ENCODE measurements around the gene TMEM233. TPM values are rescaled to one million over a fixed set of nuclear protein-coding genes. Genes with fewer than 3 reads are reported as not detected.
A peak's percentile ranks its signal among the peaks of the same experiment; 100 is the strongest.

Gene TMEM233
- total RNA-seq, 1 donor from 2014 or later = 0.34 TPM

DNA sequence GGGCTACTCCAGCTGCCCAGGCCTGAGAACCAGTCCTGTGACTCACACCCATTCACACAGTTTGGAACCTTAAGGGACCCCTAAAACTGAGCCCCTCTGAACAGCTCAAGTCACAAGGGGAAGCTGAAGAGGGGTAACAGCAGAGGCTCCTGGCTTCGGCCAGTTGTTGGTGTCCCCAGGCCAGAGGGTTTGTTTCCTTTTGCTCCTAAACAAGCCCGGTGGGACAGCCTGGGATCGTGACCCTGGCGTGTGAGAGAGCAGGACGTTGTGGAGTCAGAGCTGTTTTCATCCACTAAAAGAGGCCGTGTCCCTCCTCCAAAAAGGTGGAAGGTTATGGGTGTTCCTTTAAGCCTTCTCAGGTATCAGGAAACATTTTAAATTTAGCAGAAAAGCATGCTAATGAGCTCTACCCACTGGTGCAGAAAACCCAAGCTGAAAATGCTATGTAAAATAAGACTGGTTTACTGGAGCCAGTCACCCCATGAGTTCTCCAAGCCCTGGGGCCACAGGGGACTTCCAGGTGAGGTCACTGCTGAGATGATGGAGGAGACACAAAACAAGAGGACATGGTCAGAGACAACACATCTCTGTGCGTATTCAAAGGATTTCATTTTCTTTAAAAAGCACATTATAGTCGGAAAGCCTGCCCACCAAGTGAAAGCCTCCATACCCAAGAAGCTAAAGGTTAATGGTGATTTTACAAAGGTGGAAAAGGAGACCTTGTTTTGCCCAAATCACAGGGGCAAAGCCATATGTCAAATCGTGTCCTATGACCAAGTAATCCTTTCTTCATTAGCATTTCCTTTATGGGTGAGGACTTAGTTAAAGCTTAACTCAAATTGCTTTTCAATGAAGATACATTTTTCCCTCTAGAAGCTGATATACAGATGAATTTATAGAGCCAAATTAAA is 88.4 kb downstream of the TMEM233 start:
- DNase-seq = no peak

DNA sequence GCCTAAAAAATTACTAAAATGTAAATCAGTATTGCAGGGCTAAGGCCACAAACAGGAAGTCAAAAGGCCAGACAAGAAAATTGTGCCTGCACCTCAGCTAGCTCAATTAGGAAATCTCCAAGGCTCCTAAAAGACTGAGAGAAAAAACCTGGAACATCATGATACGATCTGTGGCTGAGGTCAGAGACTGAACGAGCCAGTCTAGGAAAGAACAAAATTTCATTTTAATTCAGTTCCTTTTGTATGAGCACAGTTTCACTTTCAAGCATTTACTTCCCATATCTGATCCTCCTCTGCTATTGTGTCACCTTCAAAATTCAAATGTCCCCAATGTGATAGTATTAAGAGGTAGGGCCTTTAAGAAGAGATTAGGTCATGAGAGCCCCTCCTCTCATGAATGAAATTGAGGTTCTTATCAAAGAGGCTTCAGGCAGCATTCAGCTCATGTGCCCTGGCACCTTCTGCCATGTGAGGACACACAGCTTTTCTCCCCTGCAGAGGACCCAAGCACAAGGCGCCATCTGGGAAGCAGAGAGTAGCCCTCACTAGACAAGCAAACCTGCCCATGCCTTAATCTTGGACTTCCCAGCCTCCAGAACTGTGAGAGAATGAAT is 89.2 kb downstream of the TMEM233 start:
- no peak for DNase-seq

DNA sequence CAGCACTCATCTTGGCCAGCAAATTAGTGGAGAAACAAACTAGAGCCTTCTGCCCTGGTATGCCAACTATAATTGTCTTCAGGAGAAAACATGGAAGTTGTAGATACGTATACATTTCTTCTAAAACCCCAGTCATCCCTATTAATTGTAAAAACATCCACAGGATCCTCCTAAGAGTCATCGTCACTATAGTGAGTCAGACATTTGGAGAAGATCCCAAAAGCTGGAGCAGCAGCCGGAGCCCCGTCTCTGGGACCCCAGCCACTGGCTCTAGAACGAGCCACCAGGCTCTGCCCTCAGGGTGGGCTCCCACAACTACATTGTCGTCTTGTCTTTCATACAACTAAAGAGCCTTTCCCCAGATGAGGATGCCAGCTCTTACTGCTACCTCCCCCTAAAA is 89.8 kb downstream of the TMEM233 start:
- peak; percentile 38 for DNase-seq

- DNase-seq = no peak
Observed at GRCh38 chr12:119683816-119684215, 90.2 kb downstream of the TMEM233 start.

DNA sequence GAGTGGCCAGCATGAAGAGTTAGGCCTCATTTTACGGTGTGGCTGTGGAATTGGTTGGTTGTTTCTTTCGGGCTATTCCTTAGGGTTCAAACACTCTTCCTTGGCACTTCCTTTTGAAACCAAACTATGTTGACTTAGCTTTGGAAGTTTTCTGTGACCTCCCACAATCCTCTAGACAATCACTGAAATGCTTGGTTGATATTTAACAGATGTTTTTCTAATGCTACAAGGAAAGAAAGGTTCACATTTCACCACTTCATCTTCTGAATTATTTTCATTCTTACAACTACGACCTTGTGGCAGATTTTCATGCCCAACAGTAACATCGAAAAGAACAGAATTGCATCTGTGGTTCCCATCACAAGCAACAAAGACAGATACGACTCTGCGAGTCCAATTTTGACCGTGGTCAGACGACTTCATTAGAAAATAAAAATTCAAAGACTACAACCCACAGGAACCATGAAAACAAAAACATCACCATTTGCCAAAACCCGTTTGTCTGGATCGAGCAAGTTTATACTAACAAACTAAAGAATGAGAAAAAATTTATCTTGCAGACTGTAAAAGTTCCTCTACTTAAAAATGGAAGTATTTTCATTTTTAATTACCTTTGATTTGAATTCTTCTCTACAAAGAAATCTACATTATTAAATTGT is 91.3 kb downstream of the TMEM233 start:
- no peak for DNase-seq

GRCh38 chr12:119685375-119685774 is 91.8 kb downstream of the TMEM233 start:
- DNase-seq = no peak

GRCh38 chr12:119686355-119686754 is 92.8 kb downstream of the TMEM233 start:
- no peak for DNase-seq

- no peak for DNase-seq
Observed at GRCh38 chr12:119686776-119687175, 93.2 kb downstream of the TMEM233 start.

GRCh38 chr12:119687406-119687805 is 93.8 kb downstream of the TMEM233 start:
- peak; percentile 62 for DNase-seq

- DNase-seq = no peak
Observed at GRCh38 chr12:119687879-119688278, 94.3 kb downstream of the TMEM233 start.

- no peak for DNase-seq
Observed at GRCh38 chr12:119689935-119690500, 96.4 kb downstream of the TMEM233 start.

DNA sequence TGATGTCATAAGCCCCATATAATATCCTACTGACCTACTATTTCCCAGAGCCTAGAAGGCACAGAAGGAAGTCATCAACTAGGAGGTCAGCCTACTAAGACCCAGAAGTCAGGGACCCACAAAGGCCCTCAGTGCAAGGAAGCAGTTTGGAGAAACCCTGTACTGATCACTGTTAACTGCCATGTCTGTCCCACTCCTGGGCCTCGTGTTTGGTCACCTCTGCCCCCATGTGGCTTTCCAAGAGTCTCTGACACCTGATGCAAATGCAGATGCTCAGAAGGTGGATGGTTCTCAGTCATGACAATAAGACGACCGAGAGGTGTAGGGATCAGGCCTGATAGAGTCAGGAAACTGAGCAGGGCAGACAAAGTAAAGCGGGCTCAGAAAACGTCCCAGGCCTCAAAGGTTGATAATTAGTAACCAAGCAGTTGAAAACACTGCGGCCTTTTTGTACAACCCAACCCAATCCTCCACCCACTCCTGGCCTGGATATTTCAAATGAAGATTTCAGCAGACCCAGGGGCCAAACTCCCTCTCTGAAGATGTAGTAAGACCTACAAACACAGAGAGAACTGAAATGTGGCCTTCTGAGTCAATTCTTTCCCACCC is 97.7 kb downstream of the TMEM233 start:
- DNase-seq = no peak

DNA sequence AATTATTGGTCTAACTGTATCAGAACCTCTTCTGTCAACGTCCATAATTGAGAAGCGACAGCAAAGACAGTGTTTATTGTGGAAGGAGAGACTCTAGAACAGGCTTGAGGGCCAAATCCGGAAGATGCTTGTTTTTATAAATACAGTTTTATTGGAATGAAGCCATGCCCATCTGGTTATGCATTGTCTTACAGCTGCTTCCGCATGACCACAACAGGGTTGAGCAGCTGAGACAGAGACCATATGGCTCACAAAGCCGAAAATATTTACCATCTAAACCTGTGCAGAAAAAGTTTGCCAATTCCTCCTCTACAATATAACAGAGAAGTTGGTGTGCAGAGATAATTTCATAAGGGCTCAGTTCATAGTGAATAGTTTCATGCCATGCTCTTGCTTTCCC is 98.8 kb downstream of the TMEM233 start:
- DNase-seq = peak; percentile 87

Other genes starting within 250 kb of the TMEM233 start
- gene PRKAB1, start 74.4 kb downstream of the TMEM233 start, total RNA-seq = 19.9 and 23.0 TPM in 2 replicates

All from dermis blood vessel endothelial cell (primary cell).